Mucosa of gallbladder (tissue), 1 donor: ENCODE results near the gene EEF1G. TPM values are rescaled to one million over a fixed set of nuclear protein-coding genes. Genes with fewer than 3 reads are reported as not detected.
A peak's percentile ranks its signal among the peaks of the same experiment; 100 is the strongest.
"Not testable (repeated sequence)": the region's sequence is repeated elsewhere in the genome, so short reads cannot be mapped to it uniquely, and the experiment has no call there.

Source experiments
- DNase-seq: peaks from one replicate; pipeline ENCODE4 v3.0.0-alpha.2; 2020; ENCODE audit warnings: low spot score
- total RNA-seq: library from RNA; stranded (reverse); gene quantifications from one replicate; pipeline ENCODE4 v1.2.1, GENCODE V29; 2021
- donor health status: DM: no; HTN: no; CAD: no.

Gene EEF1G
- 1,062 TPM for total RNA-seq

- DNase-seq, result peak; percentile 100
These were observed at the start of gene EEF1G for GRCh38 chr11:62573592-62574362. Gene EEF1G (minus strand): TSS chr11:62573891. CDS start chr11:62573842, 49 bp downstream.

- no peak for DNase-seq
These were observed 48.9 kb upstream of the EEF1G start for GRCh38 chr11:62622476-62623089.

GRCh38 chr11:62621567-62622470 is 48.1 kb upstream of the EEF1G start, which contains the start of gene B3GAT3:
Gene B3GAT3 (minus strand): TSS chr11:62621986. CDS start chr11:62621947, 39 bp downstream.
- peak; percentile 98 for DNase-seq

GRCh38 chr11:62621027-62621566 is 47.4 kb upstream of the EEF1G start:
- DNase-seq, result no peak

GRCh38 chr11:62616957-62617356 is 43.3 kb upstream of the EEF1G start:
- not testable (repeated sequence) for DNase-seq

GRCh38 chr11:62615521-62615920 is 41.8 kb upstream of the EEF1G start:
- DNase-seq, result no peak

- peak; percentile 65 for DNase-seq
These were observed 40.6 kb upstream of the EEF1G start for GRCh38 chr11:62614275-62614674.

- DNase-seq, result no peak
These were observed 39.6 kb upstream of the EEF1G start for GRCh38 chr11:62613291-62613778.

GRCh38 chr11:62612366-62613290 is 38.9 kb upstream of the EEF1G start, which contains the start of the genes EML3 and ROM1:
Gene EML3 (minus strand): TSS chr11:62612775. CDS start chr11:62612457, 318 bp downstream.
Gene ROM1 (plus strand): TSS chr11:62613257. CDS start chr11:62613282, 25 bp downstream.
- peak; percentile 81 for DNase-seq

- no peak for DNase-seq
These were observed 38.1 kb upstream of the EEF1G start for GRCh38 chr11:62611705-62612365.

- DNase-seq, result no peak
These were observed 37.4 kb upstream of the EEF1G start for GRCh38 chr11:62610814-62611704.

GRCh38 chr11:62610403-62610802 is 36.7 kb upstream of the EEF1G start:
- DNase-seq, result no peak

- DNase-seq, result no peak
These were observed 35.1 kb upstream of the EEF1G start for GRCh38 chr11:62608776-62609175.

- DNase-seq, result no peak
These were observed 34.0 kb upstream of the EEF1G start for GRCh38 chr11:62607714-62608113.

GRCh38 chr11:62605902-62606301 is 32.2 kb upstream of the EEF1G start:
- no peak for DNase-seq

GRCh38 chr11:62605467-62605866 is 31.8 kb upstream of the EEF1G start:
- no peak for DNase-seq

- DNase-seq, result no peak
These were observed 30.9 kb upstream of the EEF1G start for GRCh38 chr11:62604460-62605120.

GRCh38 chr11:62603776-62604299 is 30.1 kb upstream of the EEF1G start:
- DNase-seq, result no peak
